Endothelial cell of umbilical vein (primary cell): ENCODE measurements around the gene IL17RB. TPM values are rescaled to one million over a fixed set of nuclear protein-coding genes. Genes with fewer than 3 reads are reported as not detected.

Source experiments
- BruUV-seq: library from RNA; stranded (reverse); fragments of 400-500 nt; replicated peaks from 2 replicates; lab custom pipeline; 2021; lab: Mats Ljungman, UMichigan
- CTCF ChIA-PET: fragments of 300-600, 350-600 bp; sonication (Branson Sonifier 250); formaldehyde crosslinking; loops from one replicate; lab custom pipeline; 2021; ENCODE audit warnings: antibody characterized with exemption, inconsistent platforms; lab: Charles Lee
- POLR2A ChIA-PET: fragments of 300-600, 350-600 bp; sonication (Branson Sonifier 250); formaldehyde crosslinking; loops from one replicate; lab custom pipeline; 2021; ENCODE audit warnings: antibody characterized with exemption, inconsistent platforms; lab: Charles Lee
- DNase-seq: peaks from one replicate; pipeline ENCODE4 v3.0.0-alpha.2; 2011; ENCODE audit warnings: low read depth, low spot score
- FAIRE-seq: peaks from 2 replicates; lab custom pipeline; 2011; peaks lifted over from hg19 to GRCh38; lab: Jason Lieb, UNC
- H2AFZ ChIP-seq: 2 replicates; pipeline ENCODE4 v1.6.0; 2012; ENCODE audit warnings: low read depth, low read length, control low read depth, inconsistent platforms
- H3K27ac ChIP-seq: 2 replicates; pipeline ENCODE4 v1.5.1; 2011; ENCODE audit warnings: low read depth, mild to moderate bottlenecking, control low read depth, low read length, moderate library complexity; ENCODE audit not compliant: insufficient read depth
- H3K27me3 ChIP-seq, 2 experiments: 2 replicates each; pipeline versions ENCODE4 v1.6.0 to v1.6.1; 2011; ENCODE audit warnings: low read length in 2 of 2, mixed read lengths in 1 of 2; ENCODE audit not compliant: control insufficient read depth in 2 of 2, insufficient read depth in 2 of 2
- H3K36me3 ChIP-seq, 2 experiments: 2 replicates in 1 of 2; 3 replicates in 1 of 2; pipeline ENCODE4 v1.5.1; 2011; ENCODE audit warnings: low read length in 2 of 2, mild to moderate bottlenecking in 1 of 2, moderate library complexity in 1 of 2; ENCODE audit not compliant: control insufficient read depth in 2 of 2, insufficient read depth in 2 of 2; ENCODE audit errors: extremely low read depth in 1 of 2
- H3K4me1 ChIP-seq: 3 replicates; pipeline ENCODE4 v1.5.1; 2011; ENCODE audit warnings: mild to moderate bottlenecking, low read length; ENCODE audit not compliant: control insufficient read depth, insufficient read depth; ENCODE audit errors: extremely low read depth
- H3K4me2 ChIP-seq: 2 replicates; pipeline ENCODE4 v1.6.1; 2011; ENCODE audit warnings: low read length, control low read depth, mixed read lengths; ENCODE audit not compliant: insufficient read depth
- H3K4me3 ChIP-seq, 3 experiments: fragments of 200-600 bp in 1 of 3; sonication (generic), shearing (Covaris generic) in 1 of 3; replicated peaks in 1 of 3; 2 replicates each; pipeline ENCODE4 v1.5.1; 2011 to 2016; ENCODE audit warnings: control low read depth in 3 of 3, low read length in 3 of 3, mild to moderate bottlenecking in 2 of 3, inconsistent platforms in 1 of 3, low read depth in 1 of 3, moderate library complexity in 1 of 3; ENCODE audit not compliant: insufficient read depth in 1 of 3
- H3K79me2 ChIP-seq: 2 replicates; pipeline ENCODE4 v1.6.0; 2012; ENCODE audit warnings: low read length, inconsistent platforms; ENCODE audit not compliant: control insufficient read depth, insufficient read depth
- H3K9ac ChIP-seq: replicated peaks from 2 replicates; pipeline ENCODE3; 2011; ENCODE audit warnings: low read length, control low read depth; ENCODE audit not compliant: insufficient read depth; ENCODE audit errors: extremely low read depth
- H3K9me1 ChIP-seq: replicated peaks from 3 replicates; pipeline ENCODE4 v1.6.0; 2011; ENCODE audit warnings: mild to moderate bottlenecking, low read length; ENCODE audit not compliant: control insufficient read depth, insufficient read depth; ENCODE audit errors: extremely low read depth
- H3K9me3 ChIP-seq: replicated peaks from 2 replicates; pipeline ENCODE4 v1.5.1; 2012; ENCODE audit warnings: low read length, inconsistent platforms; ENCODE audit not compliant: control insufficient read depth, insufficient read depth
- H4K20me1 ChIP-seq: replicated peaks from 2 replicates; pipeline ENCODE3; 2011; ENCODE audit warnings: mild to moderate bottlenecking, low read length; ENCODE audit not compliant: control insufficient read depth, insufficient read depth; ENCODE audit errors: extremely low read depth
- EZH2 ChIP-seq: IDR thresholded peaks from 2 replicates; pipeline ENCODE4 v1.6.1; 2012; ENCODE audit warnings: borderline replicate concordance, low read depth, mild to moderate bottlenecking, moderate library complexity, low read length, inconsistent platforms; ENCODE audit not compliant: severe bottlenecking
- FOS ChIP-seq: IDR thresholded peaks from 2 replicates; pipeline ENCODE4 v1.6.1; 2011; ENCODE audit warnings: mild to moderate bottlenecking, low read length, moderate library complexity, borderline replicate concordance; ENCODE audit not compliant: insufficient read depth
- GATA2 ChIP-seq: IDR thresholded peaks from 2 replicates; pipeline ENCODE4 v1.7.0; 2011; ENCODE audit warnings: low read depth, mild to moderate bottlenecking, moderate library complexity, mixed read lengths, low read length; ENCODE audit not compliant: insufficient read length, insufficient read depth
- JUN ChIP-seq: IDR thresholded peaks from 2 replicates; pipeline ENCODE4 v1.6.1; 2011; ENCODE audit warnings: borderline replicate concordance, low read depth; ENCODE audit not compliant: insufficient read length, insufficient read depth
- MYC ChIP-seq: IDR thresholded peaks from one replicate; pipeline ENCODE4 v1.6.1; 2011; ENCODE audit warnings: mild to moderate bottlenecking, low read depth, low read length
- POLR2A ChIP-seq: IDR thresholded peaks from 2 replicates; pipeline ENCODE4 v1.6.1; 2012; ENCODE audit warnings: low read depth, mild to moderate bottlenecking, control low read depth, low read length
- POLR2AphosphoS5 ChIP-seq: IDR thresholded peaks from 2 replicates; pipeline ENCODE4 v1.6.1; 2012; ENCODE audit warnings: low read depth, mild to moderate bottlenecking, control low read depth, low read length, moderate library complexity; ENCODE audit not compliant: insufficient read depth
- dilution Hi-C: fragments of 300-500 bp; cut with MboI; formaldehyde crosslinking; loops from one replicate; pipeline ENCODE4 v1.15.0; 2019; ENCODE audit warnings: low sequenced_read_pairs; ENCODE audit not compliant: extremely low pct_ligation_motif_present
- intact Hi-C: fragments of 100-400 bp; cut with micrococcal nuclease; formaldehyde crosslinking; loops from one replicate; pipeline ENCODE4 v1.10.0; 2022
- polyA plus RNA-seq, 4 experiments: library from polyadenylated mRNA; depleted of rRNA in 3 of 4; stranded (reverse) in 3 of 4; unstranded in 1 of 4; fragments of >200 nt; gene quantifications; 2 replicates each; pipeline versions ENCODE4 v1.2.1 to v1.2.3, GENCODE V29; 2011 to 2012; ENCODE audit warnings: missing spikeins in 1 of 4
- total RNA-seq: library from RNA; stranded (reverse); gene quantifications from 2 replicates; pipeline ENCODE4 v1.2.3, GENCODE V29; 2021
- TF ChIP-seq, protein P1 (sequence below), 2 donors: IDR thresholded peaks; 1 replicate in 1 of 2; 2 replicates in 1 of 2; pipeline ENCODE4 v1.5.1; 2011; ENCODE audit warnings: low read length in 2 of 2, mild to moderate bottlenecking in 2 of 2, moderate library complexity in 2 of 2, control low read depth in 1 of 2, inconsistent platforms in 1 of 2, low read depth in 1 of 2; ENCODE audit not compliant: insufficient read depth in 1 of 2; ENCODE audit errors: extremely low read depth in 1 of 2
- TF ChIP-seq, protein P2 (sequence below): IDR thresholded peaks from 2 replicates; pipeline ENCODE4 v1.6.1; 2011; ENCODE audit not compliant: insufficient read depth, insufficient read length

The IL17RB gene
- total and polyA plus RNA-seq, 2 donors (not counting 3 experiments of a cell fraction or from before 2014, with no cell fraction given) = 0.04 TPM; not detected in 1

DNA sequence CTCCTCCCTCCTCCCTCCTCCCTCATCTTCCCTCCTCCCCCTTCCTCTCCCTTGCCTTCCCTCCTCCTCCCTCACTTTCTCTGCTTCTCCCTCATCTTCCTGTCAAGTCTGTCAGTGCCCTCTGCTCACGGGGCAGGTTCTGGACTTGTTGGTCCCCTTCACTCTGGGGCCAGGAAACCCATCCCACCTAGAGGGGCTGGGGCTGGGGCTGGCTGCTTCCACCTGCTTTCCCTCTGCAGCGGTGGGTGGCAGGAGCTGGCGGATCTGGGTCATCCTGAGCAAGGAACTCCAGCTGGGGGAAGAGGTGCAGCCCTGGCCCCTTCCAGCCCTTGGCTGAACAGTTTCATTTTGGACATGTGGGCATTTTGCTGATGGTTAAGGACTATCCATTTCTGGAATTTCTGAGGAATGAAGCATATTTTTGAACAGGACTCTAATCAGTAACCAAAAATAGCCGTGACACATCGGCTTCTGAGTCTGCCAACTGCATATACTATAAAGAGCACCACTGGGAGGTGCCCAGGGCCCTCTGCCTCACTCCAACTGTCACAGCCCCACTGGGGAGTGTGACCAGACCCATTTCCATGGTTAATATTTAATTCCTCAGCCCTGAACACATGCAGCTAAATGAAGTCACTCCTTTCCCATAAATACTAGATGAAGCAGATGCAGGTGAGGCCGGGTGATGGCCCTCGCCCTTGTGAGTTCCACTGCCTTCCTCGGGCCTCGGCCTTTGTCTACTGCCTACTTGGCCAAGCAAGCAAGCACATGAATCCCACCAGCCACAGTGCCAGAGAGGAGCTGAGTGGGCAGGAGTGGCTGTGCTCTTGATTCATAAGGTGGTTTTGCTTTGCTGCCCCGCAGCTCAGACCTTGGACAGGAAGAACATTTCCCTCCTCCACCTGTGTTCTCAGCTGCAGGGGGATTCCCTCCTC lies 39.9 kb upstream of the IL17RB start:
- intact Hi-C loops (no loop called here), dilution Hi-C loops (no loop called here)
- Histone ChIP-seq H3K4me1 (no peaks in the 10 kb centered on the region), H3K4me2 (no peak overlapping the region), H2AFZ (no peak overlapping the region), H3K27ac (no peak overlapping the region), H3K79me2 (no peaks in the 10 kb centered on the region), H3K9me3 (no peaks in the 10 kb centered on the region), H3K27me3 (no peaks in the 10 kb centered on the region), H3K4me3 (no peak overlapping the region), H4K20me1 (no peaks in the 10 kb centered on the region), H3K9ac (no peak overlapping the region), H3K36me3 (no peaks in the 10 kb centered on the region), H3K9me1 (no peaks in the 10 kb centered on the region)
- DNase-seq (no peak), FAIRE-seq (no peak)
- POLR2A ChIA-PET = no interaction called here
- CTCF ChIA-PET = no interaction called here
- no TSS peak for BruUV-seq
- TF ChIP-seq GATA2 = no peak
- no peak for TF ChIP-seq POLR2A
- TF ChIP-seq POLR2AphosphoS5 = no peak
- TF ChIP-seq MYC = no peak
- TF ChIP-seq JUN = no peak

GRCh38 chr3:53807117-53807810 lies 39.1 kb upstream of the IL17RB start:
- intact Hi-C loops (no loop called here), dilution Hi-C loops (no loop called here)
- H3K4me1 ChIP-seq = no peaks in the 10 kb centered on the region
- no peaks in the 10 kb centered on the region for H3K27me3 ChIP-seq
- H3K79me2 ChIP-seq = no peaks in the 10 kb centered on the region
- CTCF ChIA-PET = no interaction called here
- DNase-seq = no peak
- no peaks in the 10 kb centered on the region for H4K20me1 ChIP-seq
- H3K4me3 ChIP-seq = no peak overlapping the region
- H2AFZ ChIP-seq = no peak overlapping the region
- H3K27ac ChIP-seq = no peak overlapping the region
- no TSS peak for BruUV-seq
- no peaks in the 10 kb centered on the region for H3K36me3 ChIP-seq
- no peak overlapping the region for H3K4me2 ChIP-seq
- FAIRE-seq = no peak
- H3K9me1 ChIP-seq = no peaks in the 10 kb centered on the region
- POLR2A ChIA-PET = no interaction called here
- H3K9me3 ChIP-seq = no peaks in the 10 kb centered on the region
- no peak for TF ChIP-seq MYC
- no peak for TF ChIP-seq POLR2A
- TF ChIP-seq, protein P1, sequence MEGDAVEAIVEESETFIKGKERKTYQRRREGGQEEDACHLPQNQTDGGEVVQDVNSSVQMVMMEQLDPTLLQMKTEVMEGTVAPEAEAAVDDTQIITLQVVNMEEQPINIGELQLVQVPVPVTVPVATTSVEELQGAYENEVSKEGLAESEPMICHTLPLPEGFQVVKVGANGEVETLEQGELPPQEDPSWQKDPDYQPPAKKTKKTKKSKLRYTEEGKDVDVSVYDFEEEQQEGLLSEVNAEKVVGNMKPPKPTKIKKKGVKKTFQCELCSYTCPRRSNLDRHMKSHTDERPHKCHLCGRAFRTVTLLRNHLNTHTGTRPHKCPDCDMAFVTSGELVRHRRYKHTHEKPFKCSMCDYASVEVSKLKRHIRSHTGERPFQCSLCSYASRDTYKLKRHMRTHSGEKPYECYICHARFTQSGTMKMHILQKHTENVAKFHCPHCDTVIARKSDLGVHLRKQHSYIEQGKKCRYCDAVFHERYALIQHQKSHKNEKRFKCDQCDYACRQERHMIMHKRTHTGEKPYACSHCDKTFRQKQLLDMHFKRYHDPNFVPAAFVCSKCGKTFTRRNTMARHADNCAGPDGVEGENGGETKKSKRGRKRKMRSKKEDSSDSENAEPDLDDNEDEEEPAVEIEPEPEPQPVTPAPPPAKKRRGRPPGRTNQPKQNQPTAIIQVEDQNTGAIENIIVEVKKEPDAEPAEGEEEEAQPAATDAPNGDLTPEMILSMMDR (IDR thresholded peaks at IDR 0.05; ENCODE audit: extremely low read depth in 1 of 2, insufficient read depth in 1 of 2, low read depth in 1 of 2, low read length in 2 of 2) = no peak
- TF ChIP-seq, protein P2, sequence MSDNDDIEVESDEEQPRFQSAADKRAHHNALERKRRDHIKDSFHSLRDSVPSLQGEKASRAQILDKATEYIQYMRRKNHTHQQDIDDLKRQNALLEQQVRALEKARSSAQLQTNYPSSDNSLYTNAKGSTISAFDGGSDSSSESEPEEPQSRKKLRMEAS = no peak
- TF ChIP-seq EZH2 = no peak
- TF ChIP-seq GATA2 = no peak
- TF ChIP-seq JUN = no peak
- TF ChIP-seq POLR2AphosphoS5 = no peak
- TF ChIP-seq FOS = no peak
- no peak overlapping the region for H3K9ac ChIP-seq
